OCI-LY7 (cell line): Measurements from ENCODE around the gene MRPL19.

Experiments used
- CTCF ChIP-seq: fragments of 200-600 bp; sonication (generic); conservative IDR thresholded peaks from 2 replicates; pipeline ENCODE4 v1.5.1; 2014; ENCODE audit warnings: mild to moderate bottlenecking, antibody characterized with exemption, low read length, moderate library complexity, mixed read lengths
- EZH2phosphoT487 ChIP-seq: fragments of 200-600 bp; sonication (generic); IDR thresholded peaks from 2 replicates; pipeline ENCODE4 v1.6.1; 2018; ENCODE audit warnings: low read depth, borderline replicate concordance, mild to moderate bottlenecking, mixed run types, antibody characterized with exemption, low read length, moderate library complexity, mixed read lengths

GRCh38 chr2:75616406-75616805 lies 30.2 kb upstream of the MRPL19 start:
- no peak for TF ChIP-seq CTCF
- no peak for TF ChIP-seq EZH2phosphoT487
